Hematopoietic multipotent progenitor cell treated with erythropoietin and hydrocortisone succinate and interleukin-3 and kit ligand, for 4 days (in vitro differentiated cells): ENCODE results near the gene CLEC12A.
"Not testable (repeated sequence)": the region's sequence is repeated elsewhere in the genome, so short reads cannot be mapped to it uniquely, and the experiment has no call there.

Experiments used
- DNase-seq: peaks from one replicate; pipeline ENCODE4 v3.0.0-alpha.2; 2015

Gene CLEC12A

DNA sequence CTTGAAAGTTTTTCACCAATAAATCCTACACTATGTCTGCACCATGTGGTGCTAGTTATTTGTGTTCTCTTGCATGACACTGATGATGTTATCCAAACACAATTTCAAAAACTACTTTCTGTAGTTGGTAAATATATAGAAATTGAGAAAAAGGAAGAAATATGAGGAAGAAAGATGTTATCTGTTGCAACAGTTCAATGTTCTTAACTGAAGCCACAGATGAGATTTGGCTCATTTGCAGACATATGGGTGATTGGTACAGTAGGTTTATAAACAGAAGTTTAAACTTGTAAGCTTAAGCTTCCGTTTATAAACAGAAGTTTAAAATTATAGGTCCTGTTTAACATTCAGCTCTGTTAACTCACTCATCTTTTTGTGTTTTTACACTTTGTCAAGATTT is at the start of gene CLEC12A:
CLEC12A (plus strand) TSS at position 229 of the 400 bp plus-strand sequence. CDS start 188 bp downstream, outside the sequence.
- peak; percentile 79 for DNase-seq

DNA sequence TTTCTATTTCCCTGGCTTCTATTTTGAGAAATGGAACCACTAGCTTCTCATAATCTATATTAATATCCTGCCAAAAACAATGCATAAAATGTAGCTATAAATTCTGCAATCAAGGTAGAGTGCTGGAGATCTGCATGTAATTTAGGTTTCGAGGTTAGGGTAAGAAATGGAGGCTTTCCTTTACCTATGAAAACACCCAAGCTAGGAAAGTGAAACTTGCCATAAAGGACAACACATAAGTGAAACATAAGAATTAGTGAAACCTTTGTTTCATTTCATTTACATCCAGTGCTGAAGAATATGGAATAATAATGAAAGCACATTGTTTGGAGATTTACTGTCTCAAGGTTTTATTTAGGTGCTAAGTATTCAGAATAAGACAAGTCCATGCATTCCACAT is 48.8 kb upstream of the CLEC12A start:
- DNase-seq = no peak

GRCh38 chr12:9925705-9926393 is 45.4 kb upstream of the CLEC12A start:
- DNase-seq = peak; percentile 78

DNA sequence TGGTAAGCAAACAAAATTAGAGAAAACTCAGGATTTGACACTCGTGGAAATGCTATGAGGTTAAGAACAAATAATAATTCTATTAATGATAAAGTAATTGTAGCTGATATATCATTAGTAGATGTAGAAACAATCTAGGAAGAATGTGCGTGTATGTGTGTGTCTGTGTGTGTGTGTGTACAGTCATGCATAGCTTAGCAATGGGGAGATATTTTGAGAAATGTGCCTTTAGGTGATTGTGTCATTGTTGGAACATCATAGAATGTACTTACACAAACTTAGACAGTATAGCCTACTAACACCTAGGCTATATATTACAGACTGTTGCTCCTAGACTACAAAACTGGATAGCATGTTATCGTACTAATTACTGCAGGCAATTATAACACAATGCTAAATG is 44.3 kb upstream of the CLEC12A start:
- DNase-seq = no peak

DNA sequence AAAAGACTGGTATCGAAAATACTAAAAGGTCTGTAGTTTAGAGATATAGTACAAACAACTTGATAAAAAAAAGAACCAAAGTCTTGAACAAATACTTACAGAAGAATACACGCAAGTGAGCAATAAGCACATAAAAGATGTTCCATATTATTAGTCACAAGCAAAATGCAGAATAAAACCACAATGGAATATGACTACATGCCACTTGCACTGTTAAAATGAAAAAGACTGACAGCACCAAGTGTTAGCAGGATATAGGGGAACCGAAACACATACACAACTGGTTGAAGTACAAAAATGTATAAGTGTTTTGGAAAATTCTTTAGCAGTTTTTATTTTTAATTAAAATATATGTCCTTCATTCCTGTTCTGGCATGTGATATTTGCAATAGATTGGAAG is 42.6 kb upstream of the CLEC12A start:
- no peak for DNase-seq

- no peak for DNase-seq
These were observed 40.0 kb upstream of the CLEC12A start for GRCh38 chr12:9931245-9931644.

DNA sequence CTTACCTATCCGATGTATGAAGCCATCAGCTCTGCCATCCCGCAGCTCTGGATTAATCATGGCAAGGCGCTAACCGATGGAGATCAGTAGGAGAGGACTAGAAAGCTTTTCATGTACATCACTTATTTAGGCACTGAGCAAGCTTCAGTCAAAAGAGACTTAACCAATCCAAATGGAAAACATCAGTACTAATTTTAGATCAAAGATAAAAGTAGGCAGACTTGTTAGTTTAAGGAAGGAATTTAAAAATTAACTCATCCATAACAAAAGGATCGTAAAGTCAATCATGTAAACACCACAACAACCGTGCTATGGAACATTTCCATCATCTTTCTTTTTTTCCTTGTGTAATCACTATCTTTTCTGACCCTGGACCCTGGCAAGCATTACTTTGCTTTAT is 38.9 kb upstream of the CLEC12A start, which contains the start of gene CLEC2A:
CLEC2A (minus strand) TSS at position 101 of the 400 bp plus-strand sequence; CDS start at position 60, 41 bp downstream.
- DNase-seq = no peak

DNA sequence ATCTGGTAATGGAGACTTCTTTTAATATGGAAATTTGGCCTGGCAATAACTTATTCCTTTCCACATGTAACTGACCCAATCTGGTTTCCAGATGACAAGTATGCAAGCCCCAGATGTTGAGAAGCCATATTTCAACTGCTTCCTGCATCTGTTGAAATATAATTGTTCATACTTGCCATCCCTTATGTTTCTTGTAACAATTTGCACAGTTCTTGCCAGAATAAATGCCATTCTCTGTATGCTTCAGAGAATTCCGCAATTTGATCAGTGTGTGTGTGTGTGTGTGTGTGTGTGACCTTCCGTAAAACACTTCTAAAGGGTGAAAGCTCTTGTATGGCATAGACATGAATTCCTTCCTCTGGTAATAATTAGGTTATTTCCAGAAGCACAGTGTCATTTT is 37.3 kb upstream of the CLEC12A start:
- DNase-seq = no peak

DNA sequence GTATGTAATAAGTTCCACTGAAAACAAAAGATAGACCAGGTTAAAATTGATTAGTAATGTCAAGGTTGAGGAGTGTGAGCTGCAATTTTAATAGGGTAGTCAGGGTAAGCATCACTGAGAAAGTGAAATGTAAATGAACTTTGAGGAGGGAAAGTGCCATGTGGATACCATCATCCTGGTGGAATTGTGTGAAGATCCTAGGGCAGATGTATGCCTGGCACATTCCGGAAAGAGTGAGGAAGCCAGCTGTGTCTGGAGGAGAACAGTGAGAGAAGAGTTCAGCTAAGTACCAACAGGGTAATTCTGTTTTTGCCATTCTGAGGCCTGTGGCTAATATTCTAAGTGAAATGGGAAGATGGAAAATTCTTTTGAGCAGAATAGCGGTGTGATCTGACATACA is 36.2 kb upstream of the CLEC12A start:
- DNase-seq = no peak

- no peak for DNase-seq
These were observed 34.6 kb upstream of the CLEC12A start for GRCh38 chr12:9936591-9936990.

DNA sequence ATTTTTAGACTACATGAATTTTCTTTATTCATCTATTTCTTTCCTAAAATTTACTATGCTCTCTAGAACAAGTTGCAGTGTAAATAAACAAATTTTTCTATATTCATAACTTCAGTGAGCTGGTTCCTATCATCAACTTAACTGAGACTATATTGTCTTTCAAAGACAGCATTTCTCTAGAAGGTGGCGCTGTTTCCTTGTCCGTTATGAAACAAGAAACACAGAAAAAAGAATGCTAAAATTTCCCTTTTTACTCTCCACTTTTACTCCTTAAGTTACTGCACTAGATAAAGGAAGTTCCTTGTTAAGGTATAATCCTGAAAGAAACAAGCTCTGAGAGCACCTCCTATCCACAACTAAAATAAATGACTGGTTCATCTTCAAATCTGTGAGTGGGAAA is 30.8 kb upstream of the CLEC12A start:
- peak; percentile 80 for DNase-seq

DNA sequence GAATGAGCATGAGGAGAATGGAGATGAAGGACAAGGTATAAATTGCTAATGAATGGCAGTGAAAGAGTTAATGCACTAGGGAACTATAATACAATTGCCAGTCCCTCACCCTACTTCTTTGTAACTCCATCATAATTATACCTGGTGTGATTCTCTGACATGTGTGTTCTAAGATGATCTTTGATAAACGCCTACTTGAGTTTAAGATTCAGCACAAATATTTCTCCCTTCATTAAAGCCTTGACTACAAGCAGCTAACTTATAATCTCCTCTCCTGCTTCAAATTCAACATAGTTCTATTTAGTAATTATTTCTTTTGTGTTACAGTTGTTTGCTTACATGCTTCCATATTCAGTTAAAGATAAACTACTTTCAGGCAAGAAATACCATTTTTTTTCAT is 29.4 kb upstream of the CLEC12A start:
- DNase-seq = no peak

DNA sequence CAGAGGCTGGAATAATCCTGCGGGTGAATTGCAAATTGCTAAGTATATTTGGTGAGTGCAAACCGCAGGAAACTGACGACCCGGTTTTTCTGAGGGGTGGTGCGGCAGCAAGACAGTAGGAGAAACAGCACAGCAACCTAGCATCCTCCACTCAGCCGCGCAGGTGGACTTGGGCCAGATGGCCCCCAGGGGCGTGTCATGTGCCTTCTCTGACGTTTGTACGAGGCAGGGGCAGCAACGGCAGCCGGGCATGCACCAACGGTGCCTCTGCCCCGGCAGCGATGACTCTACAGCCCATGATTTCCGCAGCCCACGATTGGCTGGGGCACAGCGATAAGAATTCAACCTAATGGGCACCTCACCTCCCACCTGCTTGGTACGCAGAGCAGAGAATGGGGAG is 28.0 kb upstream of the CLEC12A start:
- DNase-seq = peak; percentile 66

DNA sequence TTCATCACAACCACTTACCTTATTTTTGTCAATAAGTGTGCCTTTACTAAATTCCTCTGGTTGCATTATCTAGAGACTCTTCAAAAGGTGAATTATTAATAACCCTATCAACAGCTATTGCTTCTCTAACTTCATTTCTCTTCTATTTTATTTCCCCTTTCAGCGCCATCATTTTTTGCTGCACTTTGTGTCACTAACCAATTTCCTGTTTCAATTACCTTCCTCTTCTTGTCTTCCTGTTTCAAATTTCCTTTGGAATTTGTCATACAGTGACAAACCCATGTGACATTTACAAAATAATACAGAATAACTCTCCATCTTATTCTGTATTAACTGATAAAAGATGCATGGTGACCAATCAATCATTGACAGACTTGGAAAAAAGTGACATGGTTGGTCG is 26.8 kb upstream of the CLEC12A start:
- peak; percentile 33 for DNase-seq

DNA sequence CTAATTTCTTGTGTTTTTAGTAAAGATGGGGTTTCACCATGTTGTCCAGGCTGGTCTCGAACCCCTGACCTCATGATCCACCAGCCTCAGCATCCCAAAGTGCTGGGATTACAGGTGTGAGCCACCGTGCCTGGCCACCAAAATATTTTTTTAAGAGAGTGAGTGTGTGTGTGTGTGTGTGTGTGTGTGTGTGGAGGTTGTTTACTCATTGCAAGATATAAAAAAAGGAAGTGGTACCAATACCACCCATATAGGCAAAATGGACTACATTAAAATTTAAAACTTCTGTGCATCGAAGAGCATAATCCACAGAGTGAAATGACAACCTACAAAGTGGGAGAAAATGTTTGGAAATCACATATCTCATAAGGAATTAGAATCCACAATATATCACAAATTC is 23.5 kb upstream of the CLEC12A start:
- no peak for DNase-seq

DNA sequence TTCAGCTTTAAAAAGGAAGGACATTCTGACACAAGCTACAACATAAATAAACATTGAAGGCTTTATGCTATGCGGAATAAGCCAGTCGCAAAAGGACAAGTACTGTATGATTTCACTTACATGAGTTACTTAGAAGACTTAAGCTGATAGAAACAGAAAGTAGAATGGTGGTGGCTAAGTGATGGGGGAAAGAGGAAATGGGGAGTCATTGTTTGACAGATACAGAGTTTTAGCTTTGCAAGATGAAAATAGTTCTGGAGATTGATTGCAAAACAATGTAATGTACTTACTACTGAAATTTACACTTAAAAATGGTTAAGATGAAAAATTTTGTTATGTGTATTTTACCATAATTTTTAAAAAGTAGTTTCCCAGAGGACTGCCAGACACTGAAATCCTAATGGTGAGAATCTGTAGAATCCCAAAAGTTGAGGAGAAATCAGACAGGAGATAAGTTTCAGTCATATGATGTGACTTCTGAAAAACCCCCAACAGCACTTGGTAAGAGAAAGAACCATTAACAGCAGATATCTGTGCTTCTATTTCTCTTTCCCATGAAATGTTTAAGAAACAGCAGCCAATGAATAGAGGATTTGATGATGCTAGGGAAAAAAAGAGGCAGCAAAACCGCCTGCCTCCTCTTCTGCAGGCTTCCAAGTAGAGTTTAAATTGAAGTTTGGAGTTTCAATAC is 22.5 kb upstream of the CLEC12A start:
- DNase-seq = peak; percentile 60

- peak; percentile 74 for DNase-seq
These were observed 20.1 kb upstream of the CLEC12A start for GRCh38 chr12:9951026-9951675.

- not testable (repeated sequence) for DNase-seq
These were observed 18.1 kb upstream of the CLEC12A start for GRCh38 chr12:9952954-9953729.

- DNase-seq = no peak
These were observed 13.4 kb upstream of the CLEC12A start for GRCh38 chr12:9957834-9958233.

DNA sequence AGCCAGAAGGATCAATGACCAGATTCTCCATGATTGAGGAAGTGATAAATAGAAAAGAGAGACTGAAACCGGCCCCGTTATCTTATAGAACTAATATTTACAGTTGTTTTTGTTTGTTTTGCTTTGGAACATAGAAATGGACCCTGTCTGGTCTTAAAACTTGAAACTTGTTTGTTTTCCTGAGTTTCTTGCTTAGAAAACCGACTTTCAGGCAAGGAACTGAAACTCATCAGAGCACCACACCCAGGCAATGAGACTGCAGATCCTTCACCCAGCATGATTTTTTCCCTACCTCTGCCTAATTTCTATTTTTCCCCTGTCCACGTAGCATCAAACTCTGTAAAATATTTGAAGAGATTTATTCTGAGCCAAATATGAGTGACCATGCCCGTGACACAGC is 10.6 kb upstream of the CLEC12A start:
- DNase-seq = no peak

DNA sequence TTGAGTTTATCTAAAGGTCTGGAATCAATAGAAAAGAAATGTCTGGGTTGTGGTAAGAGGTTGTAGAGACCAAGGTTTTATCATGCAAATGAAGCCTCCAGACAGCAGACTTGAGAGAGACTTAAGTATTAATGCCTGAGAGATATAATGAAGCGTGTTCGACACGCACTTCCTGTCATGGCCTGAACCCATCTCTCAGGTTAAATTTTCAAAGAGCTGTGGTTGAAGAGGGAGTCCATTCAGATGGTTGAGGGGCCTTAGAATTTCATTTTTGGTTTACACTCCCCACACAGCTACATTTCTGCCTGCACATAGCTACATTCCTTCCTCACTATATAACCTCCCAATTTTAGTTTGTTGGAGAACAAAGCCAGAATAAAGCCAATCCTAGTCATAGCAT is 10.1 kb upstream of the CLEC12A start:
- no peak for DNase-seq

DNA sequence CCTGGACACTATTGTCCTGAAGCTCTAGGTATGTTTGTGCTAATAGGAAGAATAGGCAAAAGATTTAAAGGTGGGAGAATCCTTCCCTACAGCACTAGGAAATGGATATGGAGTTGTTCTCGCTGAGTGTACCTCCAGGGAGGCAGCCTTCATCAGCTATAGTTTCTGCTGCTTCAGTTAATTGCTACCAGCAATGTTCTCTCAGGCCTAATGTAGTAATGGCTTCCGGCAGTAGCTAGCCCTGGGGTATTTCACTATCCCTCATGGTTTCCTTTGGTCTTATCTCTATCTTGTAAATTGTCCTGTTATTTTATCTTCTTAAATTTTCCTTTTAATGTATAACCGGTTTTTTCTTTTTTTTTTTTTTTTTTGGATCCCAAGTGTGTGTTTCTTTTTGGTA is 9.3 kb upstream of the CLEC12A start:
- DNase-seq = no peak

DNA sequence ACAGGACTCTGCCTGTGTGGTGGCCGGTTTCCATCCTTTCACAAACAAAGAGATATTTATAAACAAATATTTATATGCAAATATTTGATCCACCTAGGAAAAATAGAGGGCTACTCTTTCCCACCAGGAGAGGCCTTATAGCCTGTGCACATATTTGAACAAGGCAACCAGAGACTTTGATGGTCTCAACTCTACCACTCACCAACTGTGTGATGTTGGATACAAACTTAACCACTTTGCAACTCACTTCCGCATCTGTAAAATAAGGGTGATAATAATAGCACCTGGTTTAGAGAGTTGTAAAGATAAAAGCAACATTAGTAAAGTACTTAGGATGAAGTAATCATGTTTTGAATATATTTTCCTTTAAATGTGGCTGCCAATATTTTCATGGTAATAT is 1.5 kb upstream of the CLEC12A start:
- DNase-seq = no peak
